Osteoblast (primary cell): ENCODE data around the gene AIDA. TPM values are rescaled to one million over a fixed set of nuclear protein-coding genes. Genes with fewer than 3 reads are reported as not detected.
"Not testable (repeated sequence)": the region's sequence is repeated elsewhere in the genome, so short reads cannot be mapped to it uniquely, and the experiment has no call there.

ENCODE experiments used
- DNase-seq: peaks from one replicate; pipeline ENCODE4 v3.0.0; 2011; ENCODE audit warnings: low spot score, mixed read lengths; ENCODE audit not compliant: insufficient read length; ENCODE audit errors: missing footprints
- H2AFZ ChIP-seq: 2 replicates; pipeline ENCODE4 v1.6.0; 2011; ENCODE audit warnings: mild to moderate bottlenecking, low read length
- H3K27ac ChIP-seq: 2 replicates; pipeline ENCODE4 v1.5.1; 2011; ENCODE audit warnings: mild to moderate bottlenecking, low read depth, low read length, moderate library complexity
- H3K27me3 ChIP-seq: 2 replicates; pipeline ENCODE4 v1.6.0; 2012; ENCODE audit warnings: mild to moderate bottlenecking, control low read depth, inconsistent platforms, low read length, moderate library complexity; ENCODE audit not compliant: insufficient read depth
- H3K36me3 ChIP-seq: 2 replicates; pipeline ENCODE4 v1.5.1; 2011; ENCODE audit warnings: mild to moderate bottlenecking, low read length, control low read depth, moderate library complexity; ENCODE audit not compliant: insufficient read depth
- H3K4me1 ChIP-seq: 2 replicates; pipeline ENCODE4 v1.5.1; 2011; ENCODE audit warnings: mild to moderate bottlenecking, low read length, control low read depth, moderate library complexity; ENCODE audit not compliant: insufficient read depth
- H3K4me2 ChIP-seq: 2 replicates; pipeline ENCODE4 v1.6.0; 2011; ENCODE audit warnings: mild to moderate bottlenecking, low read length; ENCODE audit not compliant: insufficient read depth
- H3K4me3 ChIP-seq: fragments of 200-600 bp; sonication (generic); 3 replicates; pipeline ENCODE4 v1.5.1; 2012; ENCODE audit warnings: mild to moderate bottlenecking, low read length, inconsistent platforms; ENCODE audit not compliant: insufficient read depth
- H3K79me2 ChIP-seq: 2 replicates; pipeline ENCODE4 v1.6.0; 2012; ENCODE audit warnings: mild to moderate bottlenecking, low read length, control low read depth, inconsistent platforms; ENCODE audit not compliant: insufficient read depth
- H3K9me3 ChIP-seq: 2 replicates; pipeline ENCODE4 v1.5.1; 2011; ENCODE audit warnings: low read depth, low read length, control low read depth
- H4K20me1 ChIP-seq: 2 replicates; pipeline ENCODE4 v1.6.0; 2012; ENCODE audit warnings: mild to moderate bottlenecking, low read length, control low read depth; ENCODE audit not compliant: insufficient read depth
- total RNA-seq: library from RNA; depleted of rRNA; stranded (reverse); fragments of >200 nt; gene quantifications from 2 replicates; pipeline ENCODE4 v1.2.3, GENCODE V29; 2012
- TF ChIP-seq, protein P1 (sequence below): IDR thresholded peaks from 2 replicates; pipeline ENCODE4 v1.5.1; 2011; ENCODE audit warnings: mild to moderate bottlenecking, low read depth, low read length, moderate library complexity; ENCODE audit errors: extremely low read depth

The AIDA gene
- total RNA-seq, 1 donor = 45.6 TPM

DNA sequence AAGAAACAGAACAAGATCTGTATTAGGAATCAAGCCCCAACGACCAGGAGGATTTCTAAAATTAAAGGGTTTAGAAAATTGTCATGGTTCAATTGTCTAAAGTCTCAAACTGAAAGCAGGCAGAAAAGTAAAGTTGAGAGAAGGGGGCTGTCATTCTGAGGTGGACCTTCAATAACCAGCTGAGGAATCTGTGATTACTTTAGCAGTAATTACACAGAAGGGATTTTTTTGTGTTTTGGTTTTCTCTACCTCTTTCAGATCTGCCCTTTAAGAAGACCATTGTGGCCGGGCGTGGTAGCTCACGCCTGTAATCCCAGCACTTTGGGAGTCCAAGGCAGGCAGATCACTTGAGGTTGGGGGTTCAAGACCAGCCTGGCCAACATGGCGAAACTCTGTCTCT is 17.4 kb downstream of the AIDA start:
- DNase-seq = no peak
- Histone ChIP-seq H3K27ac (no peak overlapping the region), H3K4me1 (no peaks in the 10 kb centered on the region), H3K4me2 (no peak overlapping the region), H3K4me3 (no peak overlapping the region), H3K36me3 (peaks cover 10% of the 10 kb centered on the region), H3K27me3 (no peaks in the 10 kb centered on the region), H3K79me2 (peaks cover 62% of the 10 kb centered on the region), H3K9me3 (no peaks in the 10 kb centered on the region), H2AFZ (no peak overlapping the region), H4K20me1 (no peaks in the 10 kb centered on the region)
- TF ChIP-seq, protein P1, sequence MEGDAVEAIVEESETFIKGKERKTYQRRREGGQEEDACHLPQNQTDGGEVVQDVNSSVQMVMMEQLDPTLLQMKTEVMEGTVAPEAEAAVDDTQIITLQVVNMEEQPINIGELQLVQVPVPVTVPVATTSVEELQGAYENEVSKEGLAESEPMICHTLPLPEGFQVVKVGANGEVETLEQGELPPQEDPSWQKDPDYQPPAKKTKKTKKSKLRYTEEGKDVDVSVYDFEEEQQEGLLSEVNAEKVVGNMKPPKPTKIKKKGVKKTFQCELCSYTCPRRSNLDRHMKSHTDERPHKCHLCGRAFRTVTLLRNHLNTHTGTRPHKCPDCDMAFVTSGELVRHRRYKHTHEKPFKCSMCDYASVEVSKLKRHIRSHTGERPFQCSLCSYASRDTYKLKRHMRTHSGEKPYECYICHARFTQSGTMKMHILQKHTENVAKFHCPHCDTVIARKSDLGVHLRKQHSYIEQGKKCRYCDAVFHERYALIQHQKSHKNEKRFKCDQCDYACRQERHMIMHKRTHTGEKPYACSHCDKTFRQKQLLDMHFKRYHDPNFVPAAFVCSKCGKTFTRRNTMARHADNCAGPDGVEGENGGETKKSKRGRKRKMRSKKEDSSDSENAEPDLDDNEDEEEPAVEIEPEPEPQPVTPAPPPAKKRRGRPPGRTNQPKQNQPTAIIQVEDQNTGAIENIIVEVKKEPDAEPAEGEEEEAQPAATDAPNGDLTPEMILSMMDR = no peak

DNA sequence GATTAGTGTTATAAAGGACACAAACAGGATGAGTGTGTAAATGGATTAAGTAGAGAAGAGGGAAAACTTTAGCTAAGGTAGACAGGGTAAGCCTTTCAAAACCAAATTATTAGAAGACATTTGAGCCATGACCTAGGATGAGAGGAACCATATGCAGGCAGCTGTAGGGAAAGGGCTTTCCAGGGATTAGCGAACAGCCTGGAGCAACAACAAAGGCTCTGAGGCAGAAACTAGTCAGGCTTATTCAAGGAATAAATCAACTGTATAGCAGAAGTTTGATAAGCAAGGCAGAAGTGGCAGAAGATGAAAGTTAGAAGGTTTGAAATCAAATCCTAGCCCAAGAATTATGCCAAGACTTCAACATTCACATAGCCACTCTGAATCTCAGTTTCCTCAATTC is 21.3 kb downstream of the AIDA start:
- H2AFZ ChIP-seq = no peak overlapping the region
- peaks cover 21% of the 10 kb centered on the region for H3K36me3 ChIP-seq
- H3K79me2 ChIP-seq = peaks cover 39% of the 10 kb centered on the region
- no peak overlapping the region for H3K27ac ChIP-seq
- DNase-seq = no peak
- no peak overlapping the region for H3K4me3 ChIP-seq
- H3K27me3 ChIP-seq = no peaks in the 10 kb centered on the region
- no peaks in the 10 kb centered on the region for H3K4me1 ChIP-seq
- H3K4me2 ChIP-seq = no peak overlapping the region
- no peaks in the 10 kb centered on the region for H3K9me3 ChIP-seq
- no peaks in the 10 kb centered on the region for H4K20me1 ChIP-seq
- TF ChIP-seq, protein P1 = no peak

DNA sequence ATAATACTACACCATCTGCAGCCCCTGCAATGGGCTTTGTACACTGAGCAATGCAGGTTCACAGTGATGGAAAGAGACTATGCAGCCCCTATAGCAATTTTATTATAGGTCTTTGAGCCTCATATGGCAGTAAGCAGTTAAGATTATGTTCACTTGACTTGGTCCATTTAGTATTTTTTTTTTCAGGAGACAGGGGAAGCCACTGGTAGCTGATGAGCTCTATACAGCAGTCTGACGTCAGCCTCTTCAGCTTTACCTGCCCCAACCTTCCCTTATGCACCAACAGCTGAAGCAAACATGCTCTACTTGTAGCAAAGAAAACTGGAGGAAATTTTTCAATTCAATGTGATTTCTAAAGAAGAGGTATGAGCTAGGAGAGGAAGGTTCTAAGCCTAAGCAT is 32.2 kb downstream of the AIDA start:
- Histone ChIP-seq H2AFZ (no peak overlapping the region), H3K27ac (no peak overlapping the region), H3K4me1 (no peaks in the 10 kb centered on the region), H3K9me3 (no peaks in the 10 kb centered on the region), H3K4me3 (no peak overlapping the region), H3K27me3 (no peaks in the 10 kb centered on the region), H3K36me3 (peaks cover 24% of the 10 kb centered on the region), H3K79me2 (peaks cover 2% of the 10 kb centered on the region), H4K20me1 (no peaks in the 10 kb centered on the region), H3K4me2 (no peak overlapping the region)
- no peak for DNase-seq
- TF ChIP-seq, protein P1 = no peak

DNA sequence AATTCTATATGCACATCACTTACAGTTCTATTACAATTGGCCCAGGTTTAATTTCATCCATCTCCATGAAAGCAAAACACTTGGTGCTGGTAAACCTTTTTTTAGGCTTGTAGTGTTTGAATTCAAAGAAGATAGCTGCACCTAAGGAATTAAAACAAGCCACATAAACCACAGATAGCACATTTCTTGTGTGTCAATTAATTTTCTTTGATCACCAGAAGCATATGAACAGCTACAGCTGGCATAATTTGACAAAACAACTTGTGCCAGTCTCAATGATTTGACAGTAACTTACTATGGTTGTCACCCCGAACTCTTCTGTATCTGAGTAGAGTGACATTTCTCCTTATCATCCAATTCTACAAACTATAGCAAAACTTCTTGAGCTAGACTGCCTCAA is 42.2 kb downstream of the AIDA start:
- Histone ChIP-seq H4K20me1 (no peaks in the 10 kb centered on the region), H3K27ac (no peak overlapping the region), H3K4me2 (no peak overlapping the region), H3K9me3 (no peaks in the 10 kb centered on the region), H3K36me3 (peaks cover 55% of the 10 kb centered on the region), H3K4me1 (peaks cover 4% of the 10 kb centered on the region), H3K4me3 (no peak overlapping the region), H2AFZ (no peak overlapping the region), H3K79me2 (no peaks in the 10 kb centered on the region), H3K27me3 (no peaks in the 10 kb centered on the region)
- TF ChIP-seq, protein P1 = no peak
- DNase-seq = peak; percentile 27

DNA sequence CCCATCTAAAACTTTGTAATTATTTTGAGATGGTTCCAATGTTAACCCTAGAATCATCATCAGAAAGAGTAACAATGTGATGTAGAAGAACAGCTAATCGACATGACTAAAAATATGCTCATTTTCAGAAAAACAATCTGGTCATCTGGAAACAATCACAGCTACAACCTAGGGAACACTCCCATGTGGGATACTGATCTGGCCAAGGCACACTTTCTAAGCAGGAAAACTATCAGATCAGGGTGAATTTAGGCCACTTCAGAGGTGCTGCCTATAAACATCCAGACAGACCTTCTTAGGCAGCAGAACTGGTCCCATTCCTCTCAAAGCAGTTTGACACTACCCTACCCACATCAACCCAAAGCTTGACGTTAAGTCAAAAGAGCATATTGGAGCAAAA is 43.2 kb downstream of the AIDA start:
- not testable (repeated sequence) for DNase-seq, H3K4me3 ChIP-seq
- H3K36me3 ChIP-seq = peaks cover 56% of the 10 kb centered on the region

DNA sequence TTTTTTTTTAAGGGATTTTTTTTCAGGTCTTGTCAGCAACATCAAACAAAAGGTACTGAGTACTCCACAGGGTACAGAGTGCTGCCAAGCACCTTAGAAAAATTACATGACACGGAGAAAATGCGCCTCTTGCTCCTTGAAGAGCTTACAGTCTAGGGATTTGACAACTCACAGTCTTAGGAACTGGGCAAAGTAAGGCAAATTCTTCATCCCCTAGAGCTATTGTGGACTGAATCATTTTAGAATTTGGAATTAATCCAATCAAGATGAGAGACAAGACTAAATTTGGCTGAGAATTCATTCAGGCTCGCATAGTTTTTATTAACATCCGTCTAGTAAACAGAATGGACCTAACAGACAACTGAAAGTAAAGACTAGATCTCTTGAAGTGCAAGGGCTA is 44.1 kb downstream of the AIDA start:
- H3K4me3 ChIP-seq, H3K4me2 ChIP-seq, H3K4me1 ChIP-seq, H3K27ac ChIP-seq, H3K9me3 ChIP-seq, H3K79me2 ChIP-seq, H4K20me1 ChIP-seq, H2AFZ ChIP-seq, DNase-seq, H3K27me3 ChIP-seq: not testable (repeated sequence)
- peaks cover 57% of the 10 kb centered on the region for H3K36me3 ChIP-seq

More for the DNA sequence above, 43.2 kb downstream of the AIDA start:
- not testable (repeated sequence) for H3K27ac ChIP-seq, H4K20me1 ChIP-seq, H3K9me3 ChIP-seq, H3K4me1 ChIP-seq, H3K79me2 ChIP-seq, H2AFZ ChIP-seq, H3K27me3 ChIP-seq, H3K4me2 ChIP-seq
